ENCODE measurements around the gene C17orf113.

C17orf113 gene

GRCh38 chr17:41998497-41998896 is 51.9 kb downstream of the C17orf113 start:
- no peak for DNase-seq (ENCODE audit: extremely low read depth, insufficient read length)
- no peak for TF ChIP-seq CTCF (IDR thresholded peaks at IDR 0.05; ENCODE audit: insufficient read depth, low read length, poor library complexity, severe bottlenecking)
- peaks cover 18% of the 10 kb centered on the region for H3K36me3 ChIP-seq (ENCODE audit: control insufficient read depth, insufficient read depth, low read length)
- H3K27me3 ChIP-seq (replicated peaks; ENCODE audit: control insufficient read depth, insufficient read depth, low read length): no peaks in the 10 kb centered on the region
- no peak overlapping the region for H3K4me3 ChIP-seq (replicated peaks; ENCODE audit: low read depth, low read length)

- no peak for DNase-seq (ENCODE audit: extremely low read depth, insufficient read length)
- TF ChIP-seq CTCF (IDR thresholded peaks at IDR 0.05; ENCODE audit: insufficient read depth, low read length, poor library complexity, severe bottlenecking): no peak
- Histone ChIP-seq H3K36me3 (ENCODE audit: control insufficient read depth, insufficient read depth, low read length) (peaks cover 22% of the 10 kb centered on the region), H3K4me3 (replicated peaks; ENCODE audit: low read depth, low read length) (no peak overlapping the region), H3K27me3 (replicated peaks; ENCODE audit: control insufficient read depth, insufficient read depth, low read length) (no peaks in the 10 kb centered on the region)
These were observed 53.6 kb downstream of the C17orf113 start for GRCh38 chr17:41996855-41997164.

GRCh38 chr17:41992576-41992975 is 57.8 kb downstream of the C17orf113 start:
- Histone ChIP-seq H3K4me3 (replicated peaks; ENCODE audit: low read depth, low read length) (no peak overlapping the region), H3K27me3 (replicated peaks; ENCODE audit: control insufficient read depth, insufficient read depth, low read length) (no peaks in the 10 kb centered on the region), H3K36me3 (ENCODE audit: control insufficient read depth, insufficient read depth, low read length) (peaks cover 25% of the 10 kb centered on the region)
- DNase-seq (ENCODE audit: extremely low read depth, insufficient read length): no peak
- TF ChIP-seq CTCF (IDR thresholded peaks at IDR 0.05; ENCODE audit: insufficient read depth, low read length, poor library complexity, severe bottlenecking): no peak

GRCh38 chr17:41989702-41990419 is 60.5 kb downstream of the C17orf113 start:
- TF ChIP-seq CTCF (IDR thresholded peaks at IDR 0.05; ENCODE audit: insufficient read depth, low read length, poor library complexity, severe bottlenecking): no peak
- Histone ChIP-seq H3K4me3 (replicated peaks; ENCODE audit: low read depth, low read length) (no peak overlapping the region), H3K27me3 (replicated peaks; ENCODE audit: control insufficient read depth, insufficient read depth, low read length) (no peaks in the 10 kb centered on the region), H3K36me3 (ENCODE audit: control insufficient read depth, insufficient read depth, low read length) (peaks cover 25% of the 10 kb centered on the region)
- no peak for DNase-seq (ENCODE audit: extremely low read depth, insufficient read length)

GRCh38 chr17:41988418-41988817 is 62.0 kb downstream of the C17orf113 start:
- TF ChIP-seq CTCF (IDR thresholded peaks at IDR 0.05; ENCODE audit: insufficient read depth, low read length, poor library complexity, severe bottlenecking): no peak
- Histone ChIP-seq H3K4me3 (replicated peaks; ENCODE audit: low read depth, low read length) (no peak overlapping the region), H3K27me3 (replicated peaks; ENCODE audit: control insufficient read depth, insufficient read depth, low read length) (no peaks in the 10 kb centered on the region), H3K36me3 (ENCODE audit: control insufficient read depth, insufficient read depth, low read length) (peaks cover 30% of the 10 kb centered on the region)
- DNase-seq (ENCODE audit: extremely low read depth, insufficient read length): no peak

All from GM06990 (cell line).